BE2C (cell line): ENCODE data around the gene SNX24. TPM values are rescaled to one million over a fixed set of nuclear protein-coding genes. Genes with fewer than 3 reads are reported as not detected.
A peak's percentile ranks its signal among the peaks of the same experiment; 100 is the strongest.

Experiments
- DNase-seq: peaks from one replicate; pipeline ENCODE4 v3.0.0-alpha.2; 2020
- H3K27me3 ChIP-seq: fragments of 250-450 bp; sonication (Bioruptor Pico); 2 replicates; pipeline ENCODE4 v1.5.1; 2020; ENCODE audit warnings: mild to moderate bottlenecking
- H3K36me3 ChIP-seq: fragments of 250-450 bp; sonication (Bioruptor Pico); 2 replicates; pipeline ENCODE4 v1.5.1; 2020; ENCODE audit warnings: mild to moderate bottlenecking
- H3K4me1 ChIP-seq: fragments of 250-450 bp; sonication (Bioruptor Pico); 2 replicates; pipeline ENCODE4 v1.5.1; 2020
- H3K4me3 ChIP-seq: 2 replicates; pipeline ENCODE4 v1.5.1; 2011; ENCODE audit warnings: low read depth, low read length
- H3K9me3 ChIP-seq: fragments of 250-450 bp; sonication (Bioruptor Pico); 2 replicates; pipeline ENCODE4 v1.5.1; 2020
- CTCF ChIP-seq: IDR thresholded peaks from 2 replicates; pipeline ENCODE4 v1.5.1; 2012; ENCODE audit warnings: mild to moderate bottlenecking, low read depth, low read length
- polyA plus RNA-seq: library from polyadenylated mRNA; unstranded; fragments of >200 nt; gene quantifications from one replicate; pipeline ENCODE4 v1.2.1, GENCODE V29; 2012; ENCODE audit warnings: low read depth, missing spikeins; ENCODE audit not compliant: insufficient read length, insufficient read depth

Gene SNX24
- polyA plus RNA-seq = 3.6 TPM

DNA sequence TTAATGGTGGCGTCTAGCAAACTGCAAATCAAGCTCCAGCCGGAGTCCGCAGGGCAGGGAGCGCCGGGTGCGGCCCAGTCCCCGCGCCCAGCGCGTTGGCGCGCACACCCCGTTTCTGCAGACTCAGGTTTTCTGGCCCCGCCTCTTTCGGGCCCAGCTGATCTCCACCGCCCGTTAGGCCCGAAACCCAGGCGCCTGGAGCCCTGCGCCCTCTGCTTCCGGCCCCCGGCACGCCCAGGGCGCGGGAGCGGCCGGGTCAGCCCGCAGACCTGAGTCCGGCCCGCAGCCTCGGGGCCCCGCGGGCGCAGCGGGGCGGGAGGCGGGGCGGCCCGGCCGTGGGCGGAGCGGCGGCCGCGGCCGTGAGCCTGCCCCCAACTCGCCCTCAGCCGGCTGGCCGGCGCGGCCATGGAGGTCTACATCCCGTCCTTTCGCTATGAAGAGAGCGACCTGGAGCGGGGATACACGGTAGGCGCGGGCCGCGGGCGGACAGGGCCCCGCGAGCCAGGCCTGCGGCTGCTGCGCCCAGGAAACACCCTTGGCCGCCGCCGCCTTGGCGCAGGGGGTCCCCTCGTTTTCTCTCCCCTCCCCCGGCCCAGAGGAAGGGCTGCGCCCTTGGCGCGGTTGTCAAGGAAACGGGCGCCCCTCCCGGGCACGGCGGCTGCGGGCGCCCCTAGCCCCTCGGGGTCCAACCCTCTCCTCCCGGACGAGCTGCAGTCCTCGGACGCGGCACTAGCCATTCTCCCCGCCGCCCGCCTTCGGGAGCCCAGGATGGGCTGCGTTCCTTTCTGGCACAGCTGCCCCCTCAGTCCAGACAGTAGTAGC, at the start of gene SNX24:
Gene SNX24 (plus strand): TSS at position 385 of the 822 bp plus-strand sequence. CDS start 21 bp downstream, at position 406.
- no peak for TF ChIP-seq CTCF
- no peaks in the 10 kb centered on the region for H3K4me1 ChIP-seq
- H3K9me3 ChIP-seq = no peaks in the 10 kb centered on the region
- H3K36me3 ChIP-seq = no peaks in the 10 kb centered on the region
- peak within 1 kb of the TSS; percentile 84 for H3K4me3 ChIP-seq
- DNase-seq = peak; percentile 78
- H3K27me3 ChIP-seq = no peaks in the 10 kb centered on the region

DNA sequence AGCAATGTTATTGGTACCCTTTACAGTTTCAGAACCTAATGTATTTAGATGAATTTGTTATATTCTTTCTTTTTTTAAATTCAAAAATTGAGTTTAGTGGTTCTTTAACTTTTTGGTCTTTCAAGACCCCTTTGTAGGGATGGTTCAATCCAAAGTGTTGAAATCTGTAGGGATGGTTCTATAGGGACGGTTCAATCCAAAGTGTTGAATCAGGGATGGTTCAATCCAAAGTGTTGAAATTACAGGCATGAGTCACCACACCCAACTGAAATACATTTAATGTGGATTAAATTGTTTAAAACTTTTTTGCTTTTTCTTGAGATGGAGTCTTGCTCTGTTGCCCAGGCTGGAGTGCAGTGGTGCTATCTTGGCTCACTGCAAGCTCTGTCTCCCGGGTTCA, 39.9 kb upstream of the SNX24 start:
- Histone ChIP-seq H3K36me3 (peaks cover 23% of the 10 kb centered on the region), H3K4me1 (no peaks in the 10 kb centered on the region), H3K27me3 (no peaks in the 10 kb centered on the region), H3K9me3 (no peaks in the 10 kb centered on the region), H3K4me3 (no peak overlapping the region)
- no peak for DNase-seq
- TF ChIP-seq CTCF = no peak

DNA sequence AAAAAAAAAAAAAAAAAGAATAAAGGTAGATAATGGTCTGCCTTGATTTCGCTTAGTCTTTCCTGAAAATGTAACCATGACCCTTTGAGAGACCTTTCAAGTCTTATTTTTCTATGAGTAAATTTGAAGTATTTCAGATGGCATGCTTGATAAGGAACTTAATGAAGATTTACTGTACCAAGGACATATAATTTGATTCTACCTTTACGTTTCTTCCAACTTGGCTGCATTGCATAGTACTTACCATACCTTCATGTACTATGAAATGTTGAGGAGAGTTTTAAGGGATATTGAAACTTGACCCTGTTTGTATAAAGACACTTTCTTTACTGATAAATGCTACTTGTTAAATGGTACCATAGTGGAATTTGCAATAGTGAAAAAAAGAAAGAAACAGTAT, 35.0 kb upstream of the SNX24 start:
- Histone ChIP-seq H3K36me3 (peaks cover 10% of the 10 kb centered on the region), H3K27me3 (no peaks in the 10 kb centered on the region), H3K9me3 (no peaks in the 10 kb centered on the region), H3K4me1 (no peaks in the 10 kb centered on the region), H3K4me3 (no peak overlapping the region)
- DNase-seq = no peak
- no peak for TF ChIP-seq CTCF

- H3K27me3 ChIP-seq = no peaks in the 10 kb centered on the region
- H3K4me1 ChIP-seq = no peaks in the 10 kb centered on the region
- DNase-seq = no peak
- no peak for TF ChIP-seq CTCF
- H3K36me3 ChIP-seq = no peaks in the 10 kb centered on the region; the same call in 1 of the 2 replicates
- H3K4me3 ChIP-seq = no peak overlapping the region
- H3K9me3 ChIP-seq = no peaks in the 10 kb centered on the region
These were observed 30.1 kb upstream of the SNX24 start for GRCh38 chr5:122815218-122815767.

GRCh38 chr5:122816756-122817155, 28.7 kb upstream of the SNX24 start:
- H3K27me3 ChIP-seq = no peaks in the 10 kb centered on the region
- H3K36me3 ChIP-seq = no peaks in the 10 kb centered on the region; the same call in 1 of the 2 replicates
- H3K4me1 ChIP-seq = no peaks in the 10 kb centered on the region
- no peak for DNase-seq
- TF ChIP-seq CTCF = no peak
- H3K9me3 ChIP-seq = no peaks in the 10 kb centered on the region
- H3K4me3 ChIP-seq = no peak overlapping the region

- peaks cover 13% of the 10 kb centered on the region for H3K36me3 ChIP-seq
- no peaks in the 10 kb centered on the region for H3K27me3 ChIP-seq
- H3K4me3 ChIP-seq = no peak overlapping the region
- no peaks in the 10 kb centered on the region for H3K4me1 ChIP-seq
- H3K9me3 ChIP-seq = no peaks in the 10 kb centered on the region
- no peak for TF ChIP-seq CTCF
- DNase-seq = no peak
These were observed 13.4 kb upstream of the SNX24 start for GRCh38 chr5:122831984-122832383.
